Peyer's patch (tissue), 4 donors: ENCODE measurements around the gene PRRC2B. TPM values are rescaled to one million over a fixed set of nuclear protein-coding genes. Genes with fewer than 3 reads are reported as not detected.

Experiments
- DNase-seq, 3 donors: peaks; one replicate each; pipeline ENCODE4 v3.0.0-alpha.2; 2017 to 2019
- H3K27ac ChIP-seq, 4 donors: fragments of 200-600 bp; sonication (generic); one replicate each; pipeline ENCODE4 v1.5.1; 2016 to 2019
- H3K27me3 ChIP-seq, 2 donors: fragments of 200-600 bp; sonication (generic); one replicate each; pipeline ENCODE4 v1.5.1; 2019
- H3K36me3 ChIP-seq, 3 donors: fragments of 200-600 bp; sonication (generic); one replicate each; pipeline ENCODE4 v1.5.1; 2016 to 2019
- H3K4me1 ChIP-seq, 4 donors: fragments of 200-600 bp; sonication (generic); one replicate each; pipeline ENCODE4 v1.5.1; 2016 to 2019
- H3K4me3 ChIP-seq, 4 donors: fragments of 200-600 bp; sonication (generic); 1 replicate in 3 of 4; 2 replicates in 1 of 4; pipeline ENCODE4 v1.5.1; 2016 to 2019; ENCODE audit warnings: mild to moderate bottlenecking in 1 of 4
- H3K9me3 ChIP-seq, 4 donors: fragments of 200-600 bp; sonication (generic); one replicate each; pipeline ENCODE4 v1.5.1; 2016 to 2019; ENCODE audit warnings: mild to moderate bottlenecking in 1 of 4
- POLR2A ChIP-seq, 2 donors: fragments of 450-650 bp; IDR thresholded peaks; one replicate each; pipeline ENCODE4 v1.5.1; 2017; ENCODE audit warnings: antibody characterized with exemption in 2 of 2, mild to moderate bottlenecking in 2 of 2, moderate library complexity in 2 of 2
- total RNA-seq, 4 donors: library from RNA; depleted of rRNA; stranded (reverse); fragments of >200 nt; gene quantifications; one replicate each; pipeline ENCODE4 v1.1.0, GENCODE V29; 2016
- TF ChIP-seq, protein P1 (sequence below), 6 experiments: fragments of 450-650 bp in 4 of 6; fragments of 200-600 bp in 2 of 6; sonication (generic) in 1 of 6; IDR thresholded peaks; one replicate each; pipeline ENCODE4 v1.5.1; 2017 to 2019; ENCODE audit warnings: antibody characterized with exemption in 6 of 6, mild to moderate bottlenecking in 3 of 6, moderate library complexity in 1 of 6

PRRC2B gene
- total RNA-seq, 4 donors from 2014 or later = 109 to 174 (median 149) TPM

DNA sequence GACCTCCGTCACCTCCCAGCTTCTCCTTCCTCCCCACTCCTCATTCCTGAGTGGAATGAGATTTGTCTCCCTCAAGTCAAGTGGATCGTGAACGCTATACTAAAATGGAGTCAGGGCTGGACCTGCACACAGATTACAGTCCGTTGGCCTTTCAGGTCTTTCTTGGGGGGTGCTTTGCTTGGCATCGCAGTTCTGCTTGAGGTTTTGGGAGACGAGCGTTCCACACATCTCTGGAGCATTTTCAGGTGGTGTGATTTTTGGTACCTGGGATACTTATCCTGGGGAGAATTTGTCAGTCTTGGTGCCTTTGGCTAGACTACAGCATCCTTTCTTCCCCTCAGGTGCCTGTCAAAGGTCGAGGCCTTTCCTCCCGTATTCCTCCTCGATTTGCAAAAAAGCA lies 85.0 kb downstream of the PRRC2B start:
- no peak for DNase-seq
- peaks cover 0 to 98% (median 2%) of the 10 kb centered on the region in 3 donors for H3K36me3 ChIP-seq
- TF ChIP-seq, protein P1, sequence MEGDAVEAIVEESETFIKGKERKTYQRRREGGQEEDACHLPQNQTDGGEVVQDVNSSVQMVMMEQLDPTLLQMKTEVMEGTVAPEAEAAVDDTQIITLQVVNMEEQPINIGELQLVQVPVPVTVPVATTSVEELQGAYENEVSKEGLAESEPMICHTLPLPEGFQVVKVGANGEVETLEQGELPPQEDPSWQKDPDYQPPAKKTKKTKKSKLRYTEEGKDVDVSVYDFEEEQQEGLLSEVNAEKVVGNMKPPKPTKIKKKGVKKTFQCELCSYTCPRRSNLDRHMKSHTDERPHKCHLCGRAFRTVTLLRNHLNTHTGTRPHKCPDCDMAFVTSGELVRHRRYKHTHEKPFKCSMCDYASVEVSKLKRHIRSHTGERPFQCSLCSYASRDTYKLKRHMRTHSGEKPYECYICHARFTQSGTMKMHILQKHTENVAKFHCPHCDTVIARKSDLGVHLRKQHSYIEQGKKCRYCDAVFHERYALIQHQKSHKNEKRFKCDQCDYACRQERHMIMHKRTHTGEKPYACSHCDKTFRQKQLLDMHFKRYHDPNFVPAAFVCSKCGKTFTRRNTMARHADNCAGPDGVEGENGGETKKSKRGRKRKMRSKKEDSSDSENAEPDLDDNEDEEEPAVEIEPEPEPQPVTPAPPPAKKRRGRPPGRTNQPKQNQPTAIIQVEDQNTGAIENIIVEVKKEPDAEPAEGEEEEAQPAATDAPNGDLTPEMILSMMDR (IDR thresholded peaks at IDR 0.05) = no peak
- no peak for TF ChIP-seq POLR2A (IDR thresholded peaks at IDR 0.05)
- H3K27me3 ChIP-seq = no peaks in the 10 kb centered on the region
- H3K9me3 ChIP-seq = no peaks in the 10 kb centered on the region
- no peak overlapping the region for H3K4me3 ChIP-seq
- no peaks in the 10 kb centered on the region for H3K4me1 ChIP-seq
- no peak overlapping the region for H3K27ac ChIP-seq

- no peak for DNase-seq
- TF ChIP-seq POLR2A (IDR thresholded peaks at IDR 0.05) = no peak
- TF ChIP-seq, protein P1 (IDR thresholded peaks at IDR 0.05) = no peak
- Histone ChIP-seq H3K36me3 (peaks cover 0 to 98% (median 2%) of the 10 kb centered on the region in 3 donors), H3K27ac (no peak overlapping the region), H3K4me1 (no peaks in the 10 kb centered on the region), H3K4me3 (no peak overlapping the region), H3K9me3 (no peaks in the 10 kb centered on the region), H3K27me3 (no peaks in the 10 kb centered on the region)
Measured at GRCh38 chr9:131480258-131480657, 86.4 kb downstream of the PRRC2B start.

DNA sequence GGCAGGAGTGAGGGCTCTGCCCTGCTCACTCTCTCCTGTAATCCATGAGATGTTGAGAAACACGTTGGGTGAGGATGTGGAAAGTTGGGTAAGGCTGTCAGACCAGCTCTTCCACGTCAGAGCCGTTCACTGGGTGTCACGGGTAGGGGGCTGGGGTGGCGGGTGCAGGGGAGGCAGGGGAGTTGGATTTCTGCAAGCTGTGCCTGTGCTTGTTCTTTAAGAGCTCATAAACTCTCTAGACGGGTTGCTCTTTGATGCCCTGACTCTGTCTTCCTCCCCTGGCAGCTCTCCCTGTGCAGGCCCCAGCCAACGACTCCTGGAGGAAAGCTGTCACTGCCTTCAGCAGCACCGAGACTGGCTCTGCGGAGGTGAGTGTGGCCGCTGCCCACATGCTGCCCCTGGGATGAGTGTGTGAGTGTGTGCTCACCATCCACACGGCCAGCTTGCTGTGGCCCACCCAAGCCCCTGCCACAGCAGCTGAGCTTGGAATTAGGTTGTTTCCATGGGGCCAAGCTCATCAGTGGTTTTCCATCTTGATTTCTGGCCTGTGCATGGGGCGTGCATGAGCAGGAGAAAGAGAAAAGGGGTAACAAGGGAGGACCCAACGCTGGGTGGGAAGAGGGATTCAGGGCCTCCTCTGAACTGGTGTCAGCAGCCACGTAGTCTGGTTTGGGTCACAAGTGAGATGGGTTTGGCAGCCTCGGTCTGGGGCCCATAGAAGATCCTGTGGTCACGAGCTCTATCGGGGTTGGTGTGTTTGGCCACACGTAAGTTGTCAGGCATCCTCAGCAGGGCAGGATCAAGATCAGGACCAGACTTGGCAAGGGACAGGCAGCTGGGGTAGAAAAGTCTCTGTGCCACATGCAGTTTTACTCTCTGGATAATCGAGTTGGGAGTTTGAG lies 87.8 kb downstream of the PRRC2B start:
- H3K36me3 ChIP-seq = peaks cover 0 to 98% (median 2%) of the 10 kb centered on the region in 3 donors
- no peaks in the 10 kb centered on the region for H3K27me3 ChIP-seq
- peak in 1 of 3 donors; percentile 20 for DNase-seq
- TF ChIP-seq, protein P1 (IDR thresholded peaks at IDR 0.05) = no peak
- no peak for TF ChIP-seq POLR2A (IDR thresholded peaks at IDR 0.05)
- H3K4me3 ChIP-seq = no peak overlapping the region
- H3K4me1 ChIP-seq = no peaks in the 10 kb centered on the region
- no peaks in the 10 kb centered on the region for H3K9me3 ChIP-seq
- no peak overlapping the region for H3K27ac ChIP-seq

GRCh38 chr9:131482343-131483006 lies 88.6 kb downstream of the PRRC2B start:
- Histone ChIP-seq H3K4me1 (no peaks in the 10 kb centered on the region), H3K36me3 (peaks cover 0 to 98% (median 2%) of the 10 kb centered on the region in 3 donors), H3K27ac (no peak overlapping the region), H3K9me3 (no peaks in the 10 kb centered on the region), H3K4me3 (no peak overlapping the region), H3K27me3 (no peaks in the 10 kb centered on the region)
- DNase-seq = no peak
- TF ChIP-seq, protein P1 (IDR thresholded peaks at IDR 0.05) = no peak
- TF ChIP-seq POLR2A (IDR thresholded peaks at IDR 0.05) = no peak

DNA sequence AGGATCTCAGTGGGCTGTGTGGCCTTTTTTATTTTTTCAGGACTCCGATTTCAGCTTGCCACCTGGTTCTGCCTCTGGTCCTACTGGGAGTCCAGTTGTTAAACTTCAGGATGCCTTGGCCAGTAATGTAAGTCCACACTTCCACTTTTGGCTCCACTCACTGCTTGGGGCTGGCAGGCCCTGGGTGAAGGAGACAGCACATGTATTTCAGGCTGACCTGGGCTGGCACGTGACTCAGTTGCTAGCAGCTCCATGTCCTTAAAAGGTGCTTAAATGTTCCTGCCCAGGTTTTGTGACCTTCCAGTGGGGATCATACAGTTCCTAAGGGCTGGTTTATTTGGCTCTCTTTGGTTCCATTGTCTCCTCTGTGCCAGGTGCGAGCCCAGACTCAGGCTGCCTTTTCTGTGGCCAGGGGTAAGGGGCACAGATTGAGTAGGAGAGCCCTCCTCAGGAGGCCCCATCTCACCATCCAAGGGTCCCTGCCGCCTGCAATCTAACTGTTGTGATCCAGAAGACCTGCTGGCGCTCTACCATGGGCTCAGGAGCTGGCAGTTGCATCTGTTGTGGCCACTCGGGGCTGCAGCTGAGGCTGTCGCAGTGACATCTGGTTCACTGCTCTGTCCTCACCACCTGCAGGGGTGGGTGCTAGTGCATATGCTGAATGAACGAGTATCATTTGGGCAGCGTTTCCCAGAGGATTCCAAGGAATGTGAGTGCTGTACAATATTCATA lies 89.6 kb downstream of the PRRC2B start:
- H3K9me3 ChIP-seq = no peaks in the 10 kb centered on the region
- H3K4me3 ChIP-seq = no peak overlapping the region
- DNase-seq = no peak
- TF ChIP-seq, protein P1 (IDR thresholded peaks at IDR 0.05) = no peak
- no peak for TF ChIP-seq POLR2A (IDR thresholded peaks at IDR 0.05)
- peaks cover 0 to 99% (median 2%) of the 10 kb centered on the region in 3 donors for H3K36me3 ChIP-seq
- no peak overlapping the region for H3K27ac ChIP-seq
- no peaks in the 10 kb centered on the region for H3K4me1 ChIP-seq
- no peaks in the 10 kb centered on the region for H3K27me3 ChIP-seq
